H1 (cell line): Measurements from ENCODE around the gene TTC28. TPM values are rescaled to one million over a fixed set of nuclear protein-coding genes. Genes with fewer than 3 reads are reported as not detected.

Experiments
- CTCF ChIA-PET: fragments of 300-600 bp; sonication (Branson Sonifier 250); formaldehyde crosslinking; loops from one replicate; lab custom pipeline; 2021; ENCODE audit not compliant: partially characterized antibody; lab: Charles Lee
- POLR2A ChIA-PET: fragments of 300-600 bp; sonication (Branson Sonifier 250); formaldehyde crosslinking; loops from one replicate; lab custom pipeline; 2021; ENCODE audit warnings: inconsistent platforms; ENCODE audit not compliant: partially characterized antibody; lab: Charles Lee
- DNase-seq, 2 experiments: peaks; one replicate each; pipeline versions ENCODE4 v3.0.0 to v3.0.0-alpha.2; 2010 to 2022; ENCODE audit warnings: low spot score in 2 of 2, low read depth in 1 of 2, mixed read lengths in 1 of 2
- FAIRE-seq: peaks from 2 replicates; lab custom pipeline; 2011; peaks lifted over from hg19 to GRCh38; lab: Jason Lieb, UNC
- H2AFZ ChIP-seq: 2 replicates; pipeline ENCODE4 v1.8.1; 2012; ENCODE audit warnings: low read length, inconsistent platforms
- H2AK5ac ChIP-seq: 2 replicates; pipeline ENCODE4 v1.6.1; 2013; ENCODE audit warnings: low read depth, low read length
- H2BK120ac ChIP-seq: replicated peaks from 2 replicates; pipeline ENCODE3; 2013; ENCODE audit warnings: low read depth, low read length, inconsistent platforms
- H2BK12ac ChIP-seq: 2 replicates; pipeline ENCODE4 v1.6.1; 2013; ENCODE audit warnings: low read depth, low read length
- H2BK15ac ChIP-seq: 2 replicates; pipeline ENCODE4 v1.6.1; 2013; ENCODE audit warnings: low read length
- H2BK20ac ChIP-seq: 2 replicates; pipeline ENCODE4 v1.6.1; 2013; ENCODE audit warnings: low read length
- H2BK5ac ChIP-seq: 2 replicates; pipeline ENCODE4 v1.6.1; 2013; ENCODE audit warnings: low read depth, low read length
- H3K14ac ChIP-seq: 2 replicates; pipeline ENCODE4 v1.6.1; 2013; ENCODE audit warnings: inconsistent platforms; ENCODE audit not compliant: insufficient read length
- H3K18ac ChIP-seq: 2 replicates; pipeline ENCODE4 v1.6.1; 2013; ENCODE audit warnings: low read length; ENCODE audit errors: extremely low read depth
- H3K23ac ChIP-seq: 2 replicates; pipeline ENCODE4 v1.6.1; 2013; ENCODE audit warnings: inconsistent platforms; ENCODE audit not compliant: insufficient read length
- H3K23me2 ChIP-seq: 2 replicates; pipeline ENCODE4 v1.6.1; 2013; ENCODE audit warnings: low read depth, low read length
- H3K27ac ChIP-seq: 2 replicates; pipeline ENCODE4 v1.6.1; 2011; ENCODE audit warnings: low read depth, low read length, inconsistent platforms
- H3K27me3 ChIP-seq, 4 experiments: replicated peaks in 1 of 4; 1 replicate in 1 of 4; 2 replicates in 3 of 4; pipeline versions ENCODE4 v1.6.1 to v1.8.1; 2011 to 2013; ENCODE audit warnings: low read length in 3 of 4, mild to moderate bottlenecking in 3 of 4, inconsistent platforms in 2 of 4, mixed read lengths in 2 of 4, moderate library complexity in 1 of 4; ENCODE audit not compliant: control insufficient read depth in 3 of 4, insufficient read depth in 3 of 4; ENCODE audit errors: extremely low read depth in 1 of 4
- H3K36me3 ChIP-seq, 4 experiments: 2 replicates each; pipeline versions ENCODE4 v1.6.1 to v1.8.1; 2011 to 2013; ENCODE audit warnings: mild to moderate bottlenecking in 4 of 4, low read length in 3 of 4, moderate library complexity in 2 of 4, control low read depth in 1 of 4, inconsistent platforms in 1 of 4; ENCODE audit not compliant: insufficient read depth in 4 of 4, control insufficient read depth in 2 of 4
- H3K4ac ChIP-seq: replicated peaks from 2 replicates; pipeline ENCODE3; 2013; ENCODE audit warnings: low read length, low read depth, mixed read lengths, inconsistent platforms; ENCODE audit not compliant: insufficient read length
- H3K4me1 ChIP-seq, 4 experiments: replicated peaks in 1 of 4; 1 replicate in 1 of 4; 2 replicates in 3 of 4; pipeline versions ENCODE4 v1.6.1 to v1.8.1; 2011 to 2013; ENCODE audit warnings: low read length in 3 of 4, inconsistent platforms in 2 of 4, mixed read lengths in 1 of 4; ENCODE audit not compliant: insufficient read depth in 4 of 4, control insufficient read depth in 3 of 4
- H3K4me2 ChIP-seq, 2 experiments: 2 replicates each; pipeline versions ENCODE4 v1.6.1 to v1.8.1; 2011 to 2013; ENCODE audit warnings: low read depth in 2 of 2, low read length in 2 of 2, control low read depth in 1 of 2, inconsistent platforms in 1 of 2, mild to moderate bottlenecking in 1 of 2; ENCODE audit not compliant: insufficient read depth in 1 of 2
- H3K4me3 ChIP-seq, 4 experiments: fragments of 200-600, 300-600 bp in 1 of 4; sonication (generic), shearing (Covaris generic), sonication (Bioruptor Twin) in 1 of 4; 2 replicates each; pipeline versions ENCODE4 v1.5.1 to v1.8.1; 2011 to 2016; ENCODE audit warnings: low read length in 4 of 4, low read depth in 3 of 4, control low read depth in 2 of 4, inconsistent platforms in 2 of 4, mild to moderate bottlenecking in 2 of 4, mixed read lengths in 1 of 4, moderate library complexity in 1 of 4; ENCODE audit not compliant: insufficient read depth in 2 of 4; ENCODE audit errors: extremely low read depth in 1 of 4
- H3K56ac ChIP-seq: replicated peaks from 2 replicates; pipeline ENCODE3; 2013; ENCODE audit warnings: low read depth, mild to moderate bottlenecking, mixed read lengths, low read length, inconsistent platforms; ENCODE audit not compliant: insufficient read length
- H3K79me1 ChIP-seq: 2 replicates; pipeline ENCODE4 v1.6.1; 2013; ENCODE audit warnings: low read depth, low read length, control low read depth
- H3K79me2 ChIP-seq, 2 experiments: 2 replicates each; pipeline versions ENCODE4 v1.6.1 to v1.8.1; 2012 to 2013; ENCODE audit warnings: low read length in 2 of 2, mild to moderate bottlenecking in 2 of 2, inconsistent platforms in 1 of 2; ENCODE audit not compliant: insufficient read depth in 2 of 2, control insufficient read depth in 1 of 2
- H3K9ac ChIP-seq, 4 experiments: replicated peaks in 1 of 4; 1 replicate in 1 of 4; 2 replicates in 3 of 4; pipeline versions ENCODE4 v1.6.1 to v1.8.1; 2011 to 2013; ENCODE audit warnings: low read depth in 3 of 4, low read length in 3 of 4, control low read depth in 2 of 4, mild to moderate bottlenecking in 2 of 4, moderate library complexity in 2 of 4, inconsistent platforms in 1 of 4; ENCODE audit errors: extremely low read depth in 1 of 4
- H3K9me3 ChIP-seq, 2 experiments: 2 replicates each; pipeline versions ENCODE4 v1.6.1 to v1.8.1; 2012 to 2013; ENCODE audit warnings: mild to moderate bottlenecking in 2 of 2, moderate library complexity in 2 of 2, control low read depth in 1 of 2, inconsistent platforms in 1 of 2, low read depth in 1 of 2, low read length in 1 of 2, mixed read lengths in 1 of 2; ENCODE audit not compliant: insufficient read depth in 2 of 2
- H4K20me1 ChIP-seq, 2 experiments: replicated peaks in 1 of 2; 2 replicates each; pipeline versions ENCODE3 to v1.8.1; 2011 to 2013; ENCODE audit warnings: inconsistent platforms in 2 of 2, low read length in 2 of 2, mild to moderate bottlenecking in 1 of 2; ENCODE audit not compliant: insufficient read depth in 2 of 2, control insufficient read depth in 1 of 2
- H4K5ac ChIP-seq: 2 replicates; pipeline ENCODE4 v1.6.1; 2013; ENCODE audit warnings: low read length, low read depth, mixed read lengths, inconsistent platforms; ENCODE audit not compliant: insufficient read length
- H4K8ac ChIP-seq: 2 replicates; pipeline ENCODE4 v1.8.0; 2013; ENCODE audit warnings: mild to moderate bottlenecking, moderate library complexity, low read length, inconsistent platforms; ENCODE audit not compliant: insufficient read depth; ENCODE audit errors: extremely low read depth
- H4K91ac ChIP-seq: replicated peaks from 2 replicates; pipeline ENCODE3; 2013; ENCODE audit warnings: low read length, mixed read lengths, inconsistent platforms; ENCODE audit not compliant: insufficient read length
- BRCA1 ChIP-seq: IDR thresholded peaks from 2 replicates; pipeline ENCODE4 v1.6.1; 2012; ENCODE audit warnings: low read depth, low read length, improper control_type of control experiment
- CBX8 ChIP-seq: fragments of 300-800, 300-1000 bp; sonication (generic); IDR thresholded peaks from 2 replicates; pipeline ENCODE4 v1.7.1; 2016; ENCODE audit warnings: low read depth, low read length, borderline replicate concordance
- HDAC2 ChIP-seq, 2 experiments: fragments of 300-600 bp in 1 of 2; sonication (generic) in 1 of 2; IDR thresholded peaks; 2 replicates each; pipeline ENCODE4 v1.6.1; 2011 to 2012; ENCODE audit warnings: low read depth in 2 of 2, low read length in 2 of 2, mild to moderate bottlenecking in 2 of 2, moderate library complexity in 2 of 2, borderline replicate concordance in 1 of 2, inconsistent platforms in 1 of 2
- JUN ChIP-seq: IDR thresholded peaks from 2 replicates; pipeline ENCODE4 v1.6.1; 2011; ENCODE audit warnings: low read depth, mild to moderate bottlenecking, improper control_type of control experiment, low read length
- PHF8 ChIP-seq: fragments of 200-600 bp; sonication (generic); conservative IDR thresholded peaks from 2 replicates; pipeline ENCODE4 v1.7.1; 2012; ENCODE audit warnings: low read depth, mild to moderate bottlenecking, inconsistent platforms, low read length, moderate library complexity
- POLR2AphosphoS5 ChIP-seq: IDR thresholded peaks from 2 replicates; pipeline ENCODE4 v1.6.1; 2011; ENCODE audit warnings: low read depth, low read length
- SIN3A ChIP-seq, 2 experiments: IDR thresholded peaks in 1 of 2; conservative IDR thresholded peaks in 1 of 2; 2 replicates each; pipeline ENCODE4 v1.6.1; 2011 to 2012; ENCODE audit warnings: low read length in 2 of 2, improper control_type of control experiment in 1 of 2, low read depth in 1 of 2, mild to moderate bottlenecking in 1 of 2
- SIX5 ChIP-seq: IDR thresholded peaks from 2 replicates; pipeline ENCODE4 v1.6.1; 2011; ENCODE audit warnings: mild to moderate bottlenecking, low read depth, low read length
- SP4 ChIP-seq: IDR thresholded peaks from 2 replicates; pipeline ENCODE4 v1.6.1; 2012; ENCODE audit warnings: low read length, inconsistent platforms
- TCF12 ChIP-seq: IDR thresholded peaks from 2 replicates; pipeline ENCODE4 v1.6.1; 2011; ENCODE audit warnings: low read depth, mild to moderate bottlenecking, low read length
- YY1 ChIP-seq: IDR thresholded peaks from 2 replicates; pipeline ENCODE4 v1.6.1; 2011; ENCODE audit warnings: low read depth, mild to moderate bottlenecking, low read length
- WGBS, 2 experiments: shearing (Covaris generic) in 1 of 2; methylation state at CpG; one replicate each; pipeline versions ENCODE4 v1.1.6 to v1.1.7; 2013 to 2015; ENCODE audit warnings: low lambda C conversion rate in 2 of 2, mixed read lengths in 2 of 2, inconsistent platforms in 1 of 2, low coverage in 1 of 2, missing lambda C conversion rate in 1 of 2; ENCODE audit not compliant: insufficient replicate concordance in 2 of 2, insufficient coverage in 1 of 2, insufficient read length in 1 of 2; ENCODE audit errors: extremely low coverage in 1 of 2, missing lambda C conversion rate in 1 of 2; 5-methylcytosine and 5-hydroxymethylcytosine counted together
- polyA plus RNA-seq, 7 experiments: library from polyadenylated mRNA; depleted of rRNA in 3 of 7; stranded (reverse) in 5 of 7; unstranded in 2 of 7; fragments of >200 nt in 5 of 7; fragments of 200-250 nt in 2 of 7; gene quantifications; 1 replicate in 5 of 7; 2 replicates in 1 of 7; 4 replicates in 1 of 7; pipeline versions ENCODE4 v1.2.1 to v1.2.3, GENCODE V29; 2011 to 2013; ENCODE audit warnings: missing spikeins in 2 of 7, mixed read lengths in 2 of 7
- total RNA-seq: library from RNA; stranded (reverse); fragmentation: NEBNext Ultra II Directional; extraction: Animal tissue kit (Norgen Biotek cat#: 25700); gene quantifications from 2 replicates; pipeline ENCODE4 v1.2.1, GENCODE V29; 2021

The TTC28 gene
- total and polyA plus RNA-seq, 2 of the 8 experiments (the other 6 are each of a cell fraction or from before 2014, with no cell fraction given): 2.6 to 12.6 TPM

- Histone ChIP-seq H3K79me1 (no peaks in the 10 kb centered on the region), H4K91ac (no peak overlapping the region), H2BK15ac (no peak overlapping the region), H2AK5ac (no peak overlapping the region), H3K4ac (no peak overlapping the region), H3K9ac (no peak overlapping the region), H4K5ac (no peak overlapping the region), H3K27me3 (no peaks in the 10 kb centered on the region), H3K14ac (no peak overlapping the region), H3K23me2 (no peaks in the 10 kb centered on the region), H3K4me3 (no peak overlapping the region), H2BK12ac (no peak overlapping the region), H2BK120ac (no peak overlapping the region), H3K56ac (no peak overlapping the region), H3K36me3 (no peaks in the 10 kb centered on the region), H2BK5ac (no peak overlapping the region), H3K23ac (no peak overlapping the region), H3K27ac (no peak overlapping the region), H3K18ac (no peak overlapping the region), H2AFZ (no peak overlapping the region), H4K20me1 (peaks cover 0 to 2% of the 10 kb centered on the region in 2 experiments), H3K4me2 (no peak overlapping the region), H3K4me1 (no peaks in the 10 kb centered on the region), H4K8ac (no peak overlapping the region), H3K9me3 (no peaks in the 10 kb centered on the region), H3K79me2 (no peaks in the 10 kb centered on the region), H2BK20ac (no peak overlapping the region)
- DNase-seq (no peak), FAIRE-seq (no peak)
- CTCF ChIA-PET: interaction anchor here (0.7 kb wide), 1 partner anchor 27 kb away, joined by 4 read pairs; no protein-coding TSS in a partner anchor
- WGBS, 2 experiments: 70% methylated on average over 2 of the region's 2 CpGs; no CpG with 5 or more reads in 1 of the 2 experiments
- POLR2A ChIA-PET: no interaction called here
- TF ChIP-seq PHF8 (no peak), POLR2AphosphoS5 (no peak), SIN3A (conservative IDR thresholded peaks at IDR 0.05 in 1 of 2, IDR thresholded peaks at IDR 0.05 in 1 of 2; ENCODE audit: low read depth in 1 of 2, low read length in 2 of 2) (no peak), JUN (no peak), SIX5 (no peak), TCF12 (no peak), BRCA1 (no peak), HDAC2 (IDR thresholded peaks at IDR 0.05; ENCODE audit: borderline replicate concordance in 1 of 2, low read depth in 2 of 2, low read length in 2 of 2) (no peak), CBX8 (no peak), SP4 (no peak), YY1 (no peak)
These were observed 457.1 kb downstream of the TTC28 start for GRCh38 chr22:28222571-28222970.
